T-helper 17 cell (primary cell): ENCODE results near the gene TP53. TPM values are rescaled to one million over a fixed set of nuclear protein-coding genes. Genes with fewer than 3 reads are reported as not detected.

Experiments
- ATAC-seq: fragments of 150-1000 bp; cut with Tn5 transposase; 2 replicates; pipeline ENCODE4 v1.10.0; 2021; ENCODE audit warnings: mild to moderate bottlenecking, moderate library complexity
- DNase-seq, 3 donors: peaks; one replicate each; pipeline versions ENCODE4 v3.0.0 to v3.0.0-alpha.2; 2020 to 2021
- H3K9me3 ChIP-seq: one replicate; pipeline ENCODE4 v1.7.0; 2013; ENCODE audit warnings: low read length, mild to moderate bottlenecking; ENCODE audit not compliant: control insufficient read depth, poor library complexity, severe bottlenecking
- H3K27ac Mint-ChIP-seq: one replicate; pipeline ENCODE4 v1.8.0; 2022; ENCODE audit warnings: mild to moderate bottlenecking, moderate library complexity, mixed read lengths
- H3K27me3 Mint-ChIP-seq: one replicate; pipeline ENCODE4 v1.8.0; 2022; ENCODE audit warnings: mixed read lengths
- H3K36me3 Mint-ChIP-seq: one replicate; pipeline ENCODE4 v1.8.0; 2022; ENCODE audit warnings: low read depth, mixed read lengths
- H3K4me1 Mint-ChIP-seq: one replicate; pipeline ENCODE4 v1.8.0; 2022; ENCODE audit warnings: mild to moderate bottlenecking, mixed read lengths
- H3K4me3 Mint-ChIP-seq: one replicate; pipeline ENCODE4 v1.8.0; 2022; ENCODE audit warnings: mild to moderate bottlenecking, moderate library complexity, mixed read lengths
- total RNA-seq, 4 donors: library from RNA in 2 of 4; stranded (reverse) in 2 of 4; gene quantifications; one replicate each; pipeline ENCODE4 v1.2.3 and lab custom pipeline; 2022 to 2026

Gene TP53
- 10 to 100 TPM; 61.2 to 66.2 TPM for total RNA-seq
- 48.3 to 51.8 reads per million in 2 donors for total RNA-seq (lab: John Stamatoyannopoulos, UW)

- H3K9me3 ChIP-seq, result no peaks in the 10 kb centered on the region
- H3K27ac Mint-ChIP-seq, result peak within 1 kb of the TSS; percentile 100
- peaks cover 7% of the 10 kb centered on the region for H3K36me3 Mint-ChIP-seq
- H3K27me3 Mint-ChIP-seq, result no peaks in the 10 kb centered on the region
- H3K4me1 Mint-ChIP-seq, result peaks cover 37% of the 10 kb centered on the region
- H3K4me3 Mint-ChIP-seq, result peak within 1 kb of the TSS; percentile 97
- ATAC-seq, result peak; percentile 60
- DNase-seq, result peak; percentile 71 to 79 (median 76)
Measured at GRCh38 chr17:7687072-7687907, at the start of gene TP53. Gene TP53 (minus strand): TSS chr17:7687490. CDS start chr17:7676594, 10,896 bp downstream.

GRCh38 chr17:7732981-7733539, 45.8 kb upstream of the TP53 start:
- DNase-seq, result no peak
- Mint-ChIP-seq H3K4me1 (peaks cover 2% of the 10 kb centered on the region), H3K27me3 (peaks cover 43% of the 10 kb centered on the region), H3K27ac (no peak overlapping the region), H3K4me3 (no peak overlapping the region), H3K36me3 (peaks cover 4% of the 10 kb centered on the region)
- H3K9me3 ChIP-seq, result no peaks in the 10 kb centered on the region
- ATAC-seq, result no peak

- H3K4me1 Mint-ChIP-seq, result peaks cover 5% of the 10 kb centered on the region
- no peak overlapping the region for H3K4me3 Mint-ChIP-seq
- no peak for DNase-seq
- peaks cover 50% of the 10 kb centered on the region for H3K27me3 Mint-ChIP-seq
- no peak for ATAC-seq
- no peak overlapping the region for H3K27ac Mint-ChIP-seq
- peaks cover 4% of the 10 kb centered on the region for H3K36me3 Mint-ChIP-seq
- H3K9me3 ChIP-seq, result no peaks in the 10 kb centered on the region
Measured at GRCh38 chr17:7729816-7730215, 42.5 kb upstream of the TP53 start.

GRCh38 chr17:7727886-7728285, 40.6 kb upstream of the TP53 start:
- Mint-ChIP-seq H3K36me3 (peaks cover 4% of the 10 kb centered on the region), H3K4me3 (no peak overlapping the region), H3K4me1 (peaks cover 5% of the 10 kb centered on the region), H3K27me3 (peaks cover 51% of the 10 kb centered on the region), H3K27ac (no peak overlapping the region)
- ATAC-seq (no peak), DNase-seq (no peak)
- H3K9me3 ChIP-seq, result no peaks in the 10 kb centered on the region

GRCh38 chr17:7721612-7722011, 34.3 kb upstream of the TP53 start:
- H3K27me3 Mint-ChIP-seq, result peaks cover 65% of the 10 kb centered on the region
- H3K27ac Mint-ChIP-seq, result no peak overlapping the region
- DNase-seq (no peak), ATAC-seq (no peak)
- H3K36me3 Mint-ChIP-seq, result peaks cover 2% of the 10 kb centered on the region
- no peaks in the 10 kb centered on the region for H3K9me3 ChIP-seq
- no peak overlapping the region for H3K4me3 Mint-ChIP-seq
- peaks cover 15% of the 10 kb centered on the region for H3K4me1 Mint-ChIP-seq

GRCh38 chr17:7720125-7720524, 32.8 kb upstream of the TP53 start:
- DNase-seq, result no peak
- no peaks in the 10 kb centered on the region for H3K9me3 ChIP-seq
- no peak for ATAC-seq
- H3K4me3 Mint-ChIP-seq, result no peak overlapping the region
- peaks cover 2% of the 10 kb centered on the region for H3K36me3 Mint-ChIP-seq
- H3K27ac Mint-ChIP-seq, result no peak overlapping the region
- peaks cover 72% of the 10 kb centered on the region for H3K27me3 Mint-ChIP-seq
- peaks cover 18% of the 10 kb centered on the region for H3K4me1 Mint-ChIP-seq

GRCh38 chr17:7719661-7720060, 32.4 kb upstream of the TP53 start:
- peaks cover 2% of the 10 kb centered on the region for H3K36me3 Mint-ChIP-seq
- H3K27ac Mint-ChIP-seq, result no peak overlapping the region
- DNase-seq, result no peak
- H3K9me3 ChIP-seq, result no peaks in the 10 kb centered on the region
- peaks cover 74% of the 10 kb centered on the region for H3K27me3 Mint-ChIP-seq
- H3K4me3 Mint-ChIP-seq, result no peak overlapping the region
- no peak for ATAC-seq
- peaks cover 18% of the 10 kb centered on the region for H3K4me1 Mint-ChIP-seq

GRCh38 chr17:7717756-7718350, 30.6 kb upstream of the TP53 start:
- ATAC-seq, result peak; percentile 83

GRCh38 chr17:7716901-7717755, 29.8 kb upstream of the TP53 start, which contains the start of gene DNAH2:
Gene DNAH2 (plus strand): TSS chr17:7717744. CDS start chr17:7719735, 1,991 bp downstream.
- peaks cover 81% of the 10 kb centered on the region for H3K27me3 Mint-ChIP-seq
- H3K27ac Mint-ChIP-seq, result no peak within 1 kb of the TSS
- H3K4me3 Mint-ChIP-seq, result peak within 1 kb of the TSS; percentile 82
- peaks cover 29% of the 10 kb centered on the region for H3K4me1 Mint-ChIP-seq
- H3K36me3 Mint-ChIP-seq, result peaks cover 4% of the 10 kb centered on the region
- ATAC-seq, result peak; percentile 55
- no peak for DNase-seq
- no peaks in the 10 kb centered on the region for H3K9me3 ChIP-seq

More at GRCh38 chr17:7717756-7718350, 30.6 kb upstream of the TP53 start:
- Mint-ChIP-seq H3K4me1 (peaks cover 24% of the 10 kb centered on the region), H3K4me3 (peak overlapping the region; percentile 82), H3K36me3 (peaks cover 6% of the 10 kb centered on the region), H3K27ac (no peak overlapping the region), H3K27me3 (peaks cover 81% of the 10 kb centered on the region)
- H3K9me3 ChIP-seq, result no peaks in the 10 kb centered on the region
- no peak for DNase-seq

GRCh38 chr17:7715936-7716886, 28.9 kb upstream of the TP53 start:
- Mint-ChIP-seq H3K36me3 (peaks cover 7% of the 10 kb centered on the region), H3K4me3 (peak overlapping the region; percentile 82), H3K27ac (no peak overlapping the region), H3K27me3 (peaks cover 81% of the 10 kb centered on the region), H3K4me1 (peaks cover 29% of the 10 kb centered on the region)
- no peaks in the 10 kb centered on the region for H3K9me3 ChIP-seq
- no peak for DNase-seq
- no peak for ATAC-seq

GRCh38 chr17:7714721-7715594, 27.7 kb upstream of the TP53 start:
- Mint-ChIP-seq H3K36me3 (peaks cover 12% of the 10 kb centered on the region), H3K27me3 (peaks cover 85% of the 10 kb centered on the region), H3K4me1 (peaks cover 38% of the 10 kb centered on the region), H3K4me3 (no peak overlapping the region), H3K27ac (no peak overlapping the region)
- ATAC-seq, result no peak
- DNase-seq, result no peak
- H3K9me3 ChIP-seq, result no peaks in the 10 kb centered on the region
